Measurements from ENCODE around the gene CPNE2. TPM values are rescaled to one million over a fixed set of nuclear protein-coding genes. Genes with fewer than 3 reads are reported as not detected.

The CPNE2 gene
- total and polyA plus RNA-seq, 8 donors, result 8.7 to 55.4 (median 26.1) TPM

GRCh38 chr16:57166951-57167350, 74.6 kb downstream of the CPNE2 start:
- no peaks in the 10 kb centered on the region for H3K9me3 ChIP-seq
- DNase-seq, result peak in 1 of 2 donors; percentile 59
- H3K27me3 ChIP-seq, result no peaks in the 10 kb centered on the region
- H3K4me1 ChIP-seq, result peaks cover 0 to 23% (median 10%) of the 10 kb centered on the region in 4 donors
- TF ChIP-seq POLR2AphosphoS5 (IDR thresholded peaks at IDR 0.05) (no peak), CTCF (IDR thresholded peaks at IDR 0.05) (no peak), POLR2A (IDR thresholded peaks at IDR 0.05) (no peak), EP300 (IDR thresholded peaks at IDR 0.05) (no peak)
- no peak overlapping the region for H3K4me3 ChIP-seq
- H3K27ac ChIP-seq, result peak overlapping the region in 2 of 5 donors; percentile 1 to 45
- peaks cover 57 to 85% (median 84%) of the 10 kb centered on the region in 4 donors for H3K36me3 ChIP-seq
- WGBS, 5 donors, result 40 to 65% (median 47%) methylated on average over 7 of the region's 7 CpGs
- intact Hi-C loops (cut with DNase I; ENCODE audit: low total_unique reads), result loop anchor here (10.0 kb wide), 1 partner anchor 82 kb away; no protein-coding TSS in a partner anchor

GRCh38 chr16:57167538-57167937, 75.2 kb downstream of the CPNE2 start:
- H3K4me3 ChIP-seq, result no peak overlapping the region
- H3K27me3 ChIP-seq, result no peaks in the 10 kb centered on the region
- peaks cover 58 to 85% (median 84%) of the 10 kb centered on the region in 4 donors for H3K36me3 ChIP-seq
- peak overlapping the region in 1 of 5 donors; percentile 45 for H3K27ac ChIP-seq
- peaks cover 0 to 23% (median 10%) of the 10 kb centered on the region in 4 donors for H3K4me1 ChIP-seq
- intact Hi-C loops (cut with DNase I; ENCODE audit: low total_unique reads), result loop anchor here (10.0 kb wide), 1 partner anchor 83 kb away; no protein-coding TSS in a partner anchor
- WGBS, 5 donors, result 53 to 69% (median 54%) methylated on average over 3 of the region's 3 CpGs
- DNase-seq, result no peak
- no peaks in the 10 kb centered on the region for H3K9me3 ChIP-seq
- TF ChIP-seq POLR2AphosphoS5 (IDR thresholded peaks at IDR 0.05) (no peak), EP300 (IDR thresholded peaks at IDR 0.05) (no peak), POLR2A (IDR thresholded peaks at IDR 0.05) (no peak), CTCF (IDR thresholded peaks at IDR 0.05) (no peak)

- Histone ChIP-seq H3K4me1 (peaks cover 0 to 23% (median 10%) of the 10 kb centered on the region in 4 donors), H3K27me3 (no peaks in the 10 kb centered on the region), H3K9me3 (no peaks in the 10 kb centered on the region), H3K27ac (no peak overlapping the region), H3K36me3 (peaks cover 58 to 85% (median 84%) of the 10 kb centered on the region in 4 donors), H3K4me3 (no peak overlapping the region)
- 13 to 18% (median 15%) methylated on average over 4 of the region's 4 CpGs for WGBS, 5 donors
- TF ChIP-seq POLR2AphosphoS5 (IDR thresholded peaks at IDR 0.05) (no peak), EP300 (IDR thresholded peaks at IDR 0.05) (no peak), POLR2A (IDR thresholded peaks at IDR 0.05) (no peak), CTCF (IDR thresholded peaks at IDR 0.05) (peak in 3 of 7 experiments; percentile 10 to 46 (median 37))
- peak in 1 of 2 donors; percentile 85 for DNase-seq
- intact Hi-C loops (cut with DNase I; ENCODE audit: low total_unique reads), result loop anchor here (10.0 kb wide), 1 partner anchor 83 kb away; no protein-coding TSS in a partner anchor
Observed at GRCh38 chr16:57167953-57168352, 75.6 kb downstream of the CPNE2 start.

GRCh38 chr16:57169327-57169726, 76.9 kb downstream of the CPNE2 start:
- Histone ChIP-seq H3K36me3 (peaks cover 54 to 84% (median 79%) of the 10 kb centered on the region in 4 donors), H3K4me3 (no peak overlapping the region), H3K9me3 (no peaks in the 10 kb centered on the region), H3K27me3 (no peaks in the 10 kb centered on the region), H3K27ac (no peak overlapping the region), H3K4me1 (peaks cover 0 to 23% (median 10%) of the 10 kb centered on the region in 4 donors)
- TF ChIP-seq POLR2A (IDR thresholded peaks at IDR 0.05), result no peak
- no peak for TF ChIP-seq EP300 (IDR thresholded peaks at IDR 0.05)
- no peak for TF ChIP-seq POLR2AphosphoS5 (IDR thresholded peaks at IDR 0.05)
- no peak for TF ChIP-seq CTCF (IDR thresholded peaks at IDR 0.05)
- no peak for DNase-seq
- intact Hi-C loops (cut with DNase I; ENCODE audit: low total_unique reads), result loop anchor here (10.0 kb wide), 1 partner anchor 85 kb away; no protein-coding TSS in a partner anchor
